ENCODE measurements around the gene KIAA1755.

GRCh38 chr20:38249536-38250310 is 10.8 kb downstream of the KIAA1755 start:
- TF ChIP-seq CTCF (IDR thresholded peaks at IDR 0.05 in 4 of 5, conservative IDR thresholded peaks at IDR 0.05 in 1 of 5) (no peak), POLR2A (IDR thresholded peaks at IDR 0.05) (no peak)

Measured in gastrocnemius medialis (tissue), 4 donors.